SKM-1 treated with dmso at 0.1 percent for 144 hours (cell line): ENCODE measurements around the gene ENG.

ENCODE experiments used
- DNase-seq: peaks from one replicate; lab custom pipeline; 2025; ENCODE audit not compliant: unreplicated experiment; lab: John Stamatoyannopoulos, UW

ENG gene

GRCh38 chr9:127796225-127796813, 58.1 kb downstream of the ENG start:
- DNase-seq = no peak

- DNase-seq = no peak
Observed at GRCh38 chr9:127794001-127794791, 60.3 kb downstream of the ENG start.

- DNase-seq = no peak
Observed at GRCh38 chr9:127793093-127793708, 61.3 kb downstream of the ENG start.

GRCh38 chr9:127792417-127793031, 61.9 kb downstream of the ENG start:
- DNase-seq = no peak

GRCh38 chr9:127791085-127791484, 63.4 kb downstream of the ENG start:
- no peak for DNase-seq

- no peak for DNase-seq
Observed at GRCh38 chr9:127790094-127790855, 64.2 kb downstream of the ENG start.

- no peak for DNase-seq
Observed at GRCh38 chr9:127789179-127789578, 65.3 kb downstream of the ENG start.

GRCh38 chr9:127788337-127789011, 66.0 kb downstream of the ENG start:
- no peak for DNase-seq

GRCh38 chr9:127786773-127787104, 67.7 kb downstream of the ENG start:
- peak; percentile 54 for DNase-seq

- DNase-seq = peak; percentile 81
Observed at GRCh38 chr9:127785933-127786772, 68.3 kb downstream of the ENG start, which contains the start of gene CDK9. TSS of gene CDK9 (plus strand) at chr9:127786034. CDS start at chr9:127786149, 115 bp downstream.

GRCh38 chr9:127785023-127785932, 69.2 kb downstream of the ENG start:
- DNase-seq = peak; percentile 65

- DNase-seq = peak; percentile 93
Observed at GRCh38 chr9:127783111-127784008, 71.1 kb downstream of the ENG start.

GRCh38 chr9:127781806-127782205, 72.7 kb downstream of the ENG start:
- DNase-seq = peak; percentile 29

- peak; percentile 62 for DNase-seq
Observed at GRCh38 chr9:127780909-127781308, 73.5 kb downstream of the ENG start.

GRCh38 chr9:127780126-127780885, 74.2 kb downstream of the ENG start:
- DNase-seq = no peak

- peak; percentile 31 for DNase-seq
Observed at GRCh38 chr9:127779136-127779981, 75.1 kb downstream of the ENG start.
